D341Med (cell line): Measurements from ENCODE around the gene PHPT1.
"Not testable (repeated sequence)": the region's sequence is repeated elsewhere in the genome, so short reads cannot be mapped to it uniquely, and the experiment has no call there.

Source experiments
- DNase-seq: peaks from one replicate; pipeline ENCODE4 v3.0.0; 2012; ENCODE audit warnings: low spot score

PHPT1 gene

DNA sequence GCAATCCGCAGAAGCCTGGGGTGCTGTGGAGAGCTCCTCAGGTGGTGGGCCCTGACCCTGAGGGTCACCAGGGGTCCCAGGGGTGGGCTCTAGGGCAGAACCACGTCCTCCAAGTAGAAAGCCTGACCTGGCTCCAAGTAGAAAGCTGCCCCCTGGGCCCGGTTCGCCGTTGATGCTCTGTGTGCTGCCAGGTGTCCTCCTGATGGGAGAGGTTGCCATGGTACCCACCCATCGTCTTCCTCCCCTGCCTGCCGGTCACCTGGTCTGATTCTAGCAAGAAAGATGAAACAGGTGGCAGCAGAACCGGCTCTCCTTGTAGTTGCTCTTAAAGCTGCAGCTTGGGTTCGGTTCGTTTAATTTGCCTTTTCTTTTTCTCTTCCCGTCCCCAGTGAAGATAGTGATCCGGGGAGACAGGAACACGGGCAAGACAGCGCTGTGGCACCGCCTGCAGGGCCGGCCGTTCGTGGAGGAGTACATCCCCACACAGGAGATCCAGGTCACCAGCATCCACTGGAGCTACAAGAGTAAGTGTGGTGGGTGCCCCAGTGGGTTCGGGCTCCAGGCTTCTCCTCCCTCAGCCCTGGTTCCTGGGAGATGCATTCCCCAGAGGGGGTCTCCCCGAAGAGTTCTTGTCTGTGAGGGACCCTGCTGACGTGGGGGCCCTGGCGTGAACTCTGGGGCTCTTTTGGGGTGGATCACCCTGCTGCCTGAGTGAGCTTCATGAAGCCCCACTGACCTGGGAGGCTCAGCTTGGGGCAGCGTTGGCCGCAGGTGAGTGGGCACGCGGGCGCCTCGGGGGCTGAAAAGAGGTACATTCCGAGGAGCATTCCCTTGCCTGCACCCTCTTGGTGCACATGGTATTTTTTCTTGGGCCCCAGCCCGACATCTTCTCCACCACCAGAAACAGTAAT lies 25.8 kb upstream of the PHPT1 start:
- no peak for DNase-seq

DNA sequence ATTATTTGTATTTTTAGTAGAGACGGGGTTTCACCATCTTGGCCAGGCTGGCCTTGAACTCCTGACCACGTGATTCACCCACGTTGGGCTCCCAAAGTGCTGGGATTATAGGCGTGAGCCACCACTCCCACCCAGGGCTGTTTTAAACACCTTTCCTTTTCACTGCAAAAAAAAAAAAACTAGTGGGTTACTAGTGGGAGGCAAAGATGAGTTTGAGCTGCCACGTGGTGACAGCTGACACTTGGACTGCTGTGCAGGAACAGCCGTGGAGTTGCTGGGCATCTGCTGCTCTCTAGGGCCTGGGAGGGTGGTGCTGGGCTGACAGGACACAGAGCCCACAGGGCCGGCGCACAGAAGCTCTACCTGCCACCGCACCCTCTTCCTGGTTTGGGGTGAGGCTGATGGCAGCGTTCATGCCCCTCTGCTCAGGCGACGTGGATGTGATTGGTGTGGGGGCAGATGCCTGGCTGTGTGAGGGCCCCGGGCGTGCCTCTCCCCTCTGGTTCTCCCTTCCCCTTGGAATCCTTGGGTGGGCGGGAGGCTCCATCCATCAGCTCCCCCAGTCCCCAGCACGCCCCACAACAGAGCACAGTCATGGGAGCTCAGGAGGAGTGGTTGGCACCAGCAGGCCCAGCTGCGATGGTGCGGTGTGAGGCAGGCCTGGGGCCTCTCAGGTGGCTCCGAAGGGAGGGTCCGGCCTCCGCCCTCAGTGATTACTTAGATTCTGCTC lies 24.5 kb upstream of the PHPT1 start:
- no peak for DNase-seq

- DNase-seq, result no peak
These were observed 23.7 kb upstream of the PHPT1 start for GRCh38 chr9:136825295-136826187.

- DNase-seq, result no peak
These were observed 23.0 kb upstream of the PHPT1 start for GRCh38 chr9:136826188-136826541.

GRCh38 chr9:136826703-136827582 lies 22.3 kb upstream of the PHPT1 start:
- no peak for DNase-seq

DNA sequence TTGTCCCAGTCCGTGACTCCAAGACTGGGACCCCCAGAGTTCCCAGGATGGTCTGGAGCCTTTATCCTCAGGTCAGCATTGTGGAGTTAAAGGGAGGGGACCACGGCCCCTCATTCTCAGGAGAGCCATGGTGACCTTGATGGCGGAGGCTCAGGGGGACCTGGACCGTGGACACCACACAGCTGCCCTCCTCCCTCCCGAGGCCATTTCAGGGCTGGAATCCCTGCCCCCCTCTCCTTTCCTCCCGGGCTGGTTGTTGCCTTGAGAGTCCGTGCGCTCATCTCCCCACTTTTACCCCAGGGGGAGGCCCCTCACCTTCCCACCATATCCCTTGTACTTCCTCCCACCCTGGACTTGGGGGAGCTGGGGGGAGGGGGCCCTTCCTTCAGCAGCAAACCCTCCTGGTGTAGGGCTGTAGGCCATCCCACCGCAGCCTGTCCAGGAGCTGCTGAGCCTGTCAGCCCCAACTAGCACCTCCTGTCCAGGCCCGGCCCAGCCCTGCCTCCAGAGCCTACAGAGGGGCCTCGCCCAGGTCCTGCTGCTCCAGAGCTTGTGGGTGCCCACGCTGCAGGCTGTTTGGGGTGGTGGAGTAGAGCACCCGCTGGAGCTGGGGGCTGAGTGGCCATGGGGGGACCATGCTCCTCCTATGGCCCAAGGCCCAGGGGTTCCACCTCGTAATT lies 21.3 kb upstream of the PHPT1 start:
- no peak for DNase-seq

- DNase-seq, result no peak
These were observed 20.6 kb upstream of the PHPT1 start for GRCh38 chr9:136828474-136829140.

DNA sequence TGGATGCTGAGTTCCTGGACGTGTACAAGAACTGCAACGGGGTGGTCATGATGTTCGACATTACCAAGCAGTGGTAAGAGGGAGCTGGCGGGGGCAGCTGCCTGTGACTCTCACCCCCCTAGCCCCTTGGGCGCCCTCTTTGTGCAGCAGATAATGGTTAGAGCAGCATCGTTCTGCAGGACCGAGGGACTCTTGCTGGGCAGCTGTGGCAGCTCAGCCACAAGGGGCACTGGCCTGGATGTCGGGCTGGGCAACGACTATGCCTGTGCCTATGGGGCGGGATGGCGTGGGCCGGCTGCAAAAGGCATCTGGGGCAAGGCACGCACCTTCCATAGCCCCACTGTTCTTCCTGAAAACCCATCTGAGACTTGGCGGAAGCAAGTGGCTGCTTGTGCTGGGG lies 19.8 kb upstream of the PHPT1 start:
- no peak for DNase-seq

- DNase-seq, result no peak
These were observed 19.0 kb upstream of the PHPT1 start for GRCh38 chr9:136829981-136830885.

- DNase-seq, result no peak
These were observed 18.0 kb upstream of the PHPT1 start for GRCh38 chr9:136831002-136831719.

GRCh38 chr9:136831720-136832104 lies 17.5 kb upstream of the PHPT1 start:
- no peak for DNase-seq

DNA sequence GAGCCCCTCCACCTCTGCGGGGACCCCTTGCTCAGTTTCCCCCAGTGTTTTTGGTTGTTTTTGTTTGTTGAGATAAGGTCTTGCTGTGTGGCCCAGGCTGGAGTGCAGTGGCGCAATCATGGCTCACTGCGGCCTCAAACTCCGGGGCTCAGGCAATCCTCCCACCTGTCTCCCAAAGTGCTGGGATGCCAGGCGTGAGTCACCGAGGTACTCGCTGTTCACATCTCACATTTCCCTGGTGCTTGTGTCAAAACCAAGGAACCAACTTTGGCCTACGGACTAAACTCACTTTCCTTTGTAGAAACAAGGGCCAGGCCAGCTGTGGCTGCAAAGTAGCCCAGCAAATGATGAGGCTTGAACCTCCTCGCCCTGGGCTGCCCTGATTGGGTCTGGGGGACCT lies 16.6 kb upstream of the PHPT1 start:
- no peak for DNase-seq

DNA sequence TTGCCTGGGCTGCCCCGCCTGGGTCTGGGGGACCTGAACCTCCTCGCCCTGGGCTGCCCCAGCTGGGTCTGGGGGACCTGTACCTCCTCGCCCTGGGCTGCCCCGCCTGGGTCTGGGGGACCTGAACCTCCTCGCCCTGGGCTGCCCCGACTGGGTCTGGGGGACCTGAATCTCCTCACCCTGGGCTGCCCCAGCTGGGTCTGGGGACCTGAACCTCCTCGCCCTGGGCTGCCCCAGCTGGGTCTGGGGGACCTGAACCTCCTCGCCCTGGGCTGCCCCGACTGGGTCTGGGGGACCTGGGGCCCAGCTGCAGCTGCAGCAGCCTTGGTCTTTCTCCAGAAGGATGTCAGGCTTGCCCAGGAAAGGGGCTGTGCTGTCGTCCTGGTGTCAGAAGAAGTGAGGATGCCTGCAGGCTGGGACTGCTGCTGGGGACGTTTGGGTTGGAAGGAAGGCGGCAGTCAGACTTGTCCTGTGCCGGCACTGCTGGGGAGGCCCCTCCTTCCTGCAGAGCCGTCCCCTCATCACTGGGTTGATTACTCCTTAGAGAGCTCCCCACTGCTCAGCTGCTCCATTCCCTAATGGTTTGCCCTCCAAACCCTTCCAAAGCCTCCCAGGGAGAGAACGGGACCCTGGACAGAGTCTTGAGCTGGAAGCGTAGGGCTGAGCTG lies 15.7 kb upstream of the PHPT1 start:
- DNase-seq, result not testable (repeated sequence)

DNA sequence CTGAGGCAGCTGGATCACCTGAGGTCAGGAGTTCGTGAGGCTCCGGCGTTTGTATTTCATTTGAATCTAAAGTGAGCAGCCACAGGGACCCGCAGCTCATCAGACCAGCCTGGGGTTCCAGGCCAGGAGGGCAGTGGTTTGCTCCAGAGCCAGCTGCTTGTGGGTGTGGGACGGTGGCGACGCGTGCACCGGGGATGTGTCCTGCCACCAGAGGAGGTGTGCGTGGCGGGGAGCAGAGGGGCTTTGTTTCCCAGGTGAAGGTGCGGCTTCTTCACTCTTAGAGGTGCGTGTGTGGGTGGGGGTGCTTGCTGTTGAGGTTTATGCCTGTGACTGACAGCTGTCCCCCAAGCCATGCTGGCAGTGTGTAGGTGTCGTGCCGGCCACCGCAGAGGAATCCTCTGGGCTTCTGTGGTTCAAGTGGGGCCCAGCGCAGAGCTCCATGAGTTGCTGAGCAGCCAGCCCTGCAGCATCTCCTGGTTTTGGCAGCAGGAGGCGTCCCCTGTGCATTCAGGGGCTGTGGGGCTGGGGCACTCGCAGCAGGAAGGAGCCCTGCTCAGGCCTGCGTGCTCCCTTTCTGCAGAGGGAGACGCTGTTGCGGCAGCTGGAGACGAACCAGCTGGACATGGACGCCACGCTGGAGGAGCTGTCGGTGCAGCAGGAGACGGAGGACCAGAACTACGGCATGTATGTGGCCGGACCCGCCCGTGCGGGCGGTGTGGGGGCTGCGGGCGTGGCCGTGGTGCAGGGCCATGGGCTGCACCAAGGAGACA lies 13.9 kb upstream of the PHPT1 start:
- no peak for DNase-seq

DNA sequence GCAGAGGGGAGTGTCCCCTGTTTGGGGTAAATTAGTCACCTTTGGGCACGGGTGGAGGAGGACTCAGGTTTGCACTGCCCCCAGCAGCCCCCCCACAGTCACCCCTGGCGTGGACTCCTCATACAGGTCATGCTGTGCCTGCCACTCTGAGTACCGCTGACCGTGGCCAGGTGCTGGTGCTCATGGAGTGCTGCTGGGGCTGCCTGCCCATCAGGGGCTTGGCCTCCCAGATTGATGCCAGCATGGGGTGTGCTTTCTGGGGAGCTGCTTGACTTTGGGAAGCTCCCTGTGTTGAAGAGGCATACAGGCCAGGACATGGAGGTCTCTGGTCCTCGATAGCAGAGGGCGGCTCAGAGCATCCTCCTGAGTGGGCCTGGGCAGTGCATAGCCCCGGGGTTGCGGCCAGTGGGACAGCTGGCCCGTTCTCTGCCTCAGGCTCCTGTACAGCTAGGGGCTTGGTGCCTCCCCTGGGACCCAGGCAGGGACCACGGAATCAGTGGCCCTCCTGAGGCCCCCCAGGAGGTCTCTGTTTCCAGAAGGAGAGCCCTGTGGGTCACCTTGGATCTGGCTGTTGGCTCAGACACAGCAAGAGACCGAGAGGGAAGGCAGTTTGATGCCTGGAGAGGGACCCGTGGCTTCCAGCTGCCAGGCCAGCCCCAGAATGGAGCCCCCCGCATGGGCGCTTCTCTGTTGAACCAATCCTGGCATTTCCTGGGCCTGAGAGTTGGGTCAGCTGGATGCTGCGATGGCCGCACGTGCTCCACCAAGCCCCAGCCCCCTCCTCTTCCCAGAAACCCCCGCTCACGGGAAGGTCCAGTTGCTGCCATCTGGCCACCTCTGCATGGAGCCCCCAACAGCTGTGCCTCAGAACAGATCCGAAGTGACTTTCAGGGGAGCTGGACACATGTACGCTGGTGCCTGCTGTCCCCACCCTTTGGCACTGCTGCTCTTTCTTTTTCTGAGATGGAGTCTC lies 13.0 kb upstream of the PHPT1 start:
- DNase-seq, result no peak
